HEK293 (cell line): ENCODE results near the gene RPS6KA2.

ENCODE experiments used
- CTCF ChIA-PET: fragments of 350-600 bp; formaldehyde crosslinking; extraction: SDS; loops from one replicate; lab custom pipeline; 2021; ENCODE audit warnings: antibody characterized with exemption; lab: Yijun Ruan, JAX
- POLR2A ChIA-PET: fragments of 300-600 bp; formaldehyde crosslinking; extraction: SDS; loops from one replicate; lab custom pipeline; 2020; ENCODE audit warnings: antibody characterized with exemption, inconsistent platforms; lab: Yijun Ruan, JAX
- H3K27ac ChIP-seq: fragments of 200-500 bp; sonication (Bioruptor generic); 2 replicates; pipeline ENCODE4 v1.5.1; 2014; ENCODE audit warnings: low read depth, low read length, control low read depth, inconsistent platforms; ENCODE audit errors: extremely low read depth
- H3K36me3 ChIP-seq, 2 experiments: fragments of 200-500 bp in 1 of 2; sonication (Bioruptor generic) in 1 of 2; 1 replicate in 1 of 2; 2 replicates in 1 of 2; pipeline ENCODE4 v1.5.1; 2014 to 2017; ENCODE audit warnings: inconsistent platforms in 2 of 2, low read length in 2 of 2; ENCODE audit not compliant: control insufficient read depth in 2 of 2, insufficient read depth in 1 of 2
- H3K4me1 ChIP-seq: fragments of 200-500 bp; sonication (Bioruptor generic); 2 replicates; pipeline ENCODE4 v1.5.1; 2014; ENCODE audit warnings: mild to moderate bottlenecking, low read length, inconsistent platforms; ENCODE audit not compliant: control insufficient read depth, insufficient read depth
- H3K4me3 ChIP-seq: 2 replicates; pipeline ENCODE4 v1.5.1; 2011; ENCODE audit warnings: low read depth, mild to moderate bottlenecking, control low read depth, low read length, moderate library complexity
- H3K9me3 ChIP-seq: fragments of 200-500 bp; sonication (Bioruptor generic); 2 replicates; pipeline ENCODE4 v1.5.1; 2014; ENCODE audit warnings: low read depth, low read length, inconsistent platforms; ENCODE audit not compliant: control insufficient read depth, insufficient read depth
- BCL11A ChIP-seq: fragments of 450-650 bp; formaldehyde crosslinking; IDR thresholded peaks from 2 replicates; pipeline ENCODE4 v1.5.1; 2016; ENCODE audit warnings: low read depth, missing biosample characterization, missing genetic modification characterization
- BCL11B ChIP-seq: fragments of 450-650 bp; formaldehyde crosslinking; IDR thresholded peaks from 2 replicates; pipeline ENCODE4 v1.5.1; 2016; ENCODE audit warnings: low read depth, missing biosample characterization, missing genetic modification characterization
- IKZF3 ChIP-seq: fragments of 450-650 bp; IDR thresholded peaks from 2 replicates; pipeline ENCODE4 v1.5.0; 2018; ENCODE audit warnings: missing biosample characterization, mild to moderate bottlenecking, missing genetic modification characterization, moderate library complexity
- KLF16 ChIP-seq: fragments of 450-650 bp; formaldehyde crosslinking; IDR thresholded peaks from 2 replicates; pipeline ENCODE4 v1.5.1; 2017; ENCODE audit warnings: missing biosample characterization, missing genetic modification characterization
- MEIS1 ChIP-seq: sonication (generic); formaldehyde crosslinking; IDR thresholded peaks from 2 replicates; pipeline ENCODE4 v1.8.1; 2022; ENCODE audit warnings: missing genetic modification reagents, mild to moderate bottlenecking, borderline replicate concordance
- REPIN1 ChIP-seq: fragments of 450-650 bp; formaldehyde crosslinking; IDR thresholded peaks from 2 replicates; pipeline ENCODE4 v1.5.1; 2017; ENCODE audit warnings: missing biosample characterization, missing genetic modification characterization, low read depth
- ZFP37 ChIP-seq: fragments of 450-650 bp; formaldehyde crosslinking; IDR thresholded peaks from 2 replicates; pipeline ENCODE4 v1.5.1; 2016; ENCODE audit warnings: missing biosample characterization, missing genetic modification characterization
- ZIC2 ChIP-seq: fragments of 450-650 bp; formaldehyde crosslinking; IDR thresholded peaks from 2 replicates; pipeline ENCODE4 v1.5.1; 2016; ENCODE audit warnings: missing biosample characterization, missing genetic modification characterization
- ZNF121 ChIP-seq: fragments of 450-650 bp; formaldehyde crosslinking; IDR thresholded peaks from 2 replicates; pipeline ENCODE4 v1.5.1; 2016; ENCODE audit warnings: missing biosample characterization, missing genetic modification characterization
- ZNF157 ChIP-seq: fragments of 450-650 bp; formaldehyde crosslinking; IDR thresholded peaks from 2 replicates; pipeline ENCODE4 v1.5.1; 2016; ENCODE audit warnings: missing biosample characterization, missing genetic modification characterization
- ZNF23 ChIP-seq: fragments of 450-650 bp; formaldehyde crosslinking; IDR thresholded peaks from 2 replicates; pipeline ENCODE4 v1.5.1; 2016; ENCODE audit warnings: missing biosample characterization, missing genetic modification characterization, borderline replicate concordance
- ZNF239 ChIP-seq: fragments of 450-650 bp; formaldehyde crosslinking; IDR thresholded peaks from 2 replicates; pipeline ENCODE4 v1.5.1; 2016; ENCODE audit warnings: missing biosample characterization, missing genetic modification characterization
- ZNF280C ChIP-seq: fragments of 450-650 bp; formaldehyde crosslinking; IDR thresholded peaks from 2 replicates; pipeline ENCODE4 v1.5.1; 2016; ENCODE audit warnings: missing biosample characterization, missing genetic modification characterization
- ZNF341 ChIP-seq: fragments of 450-650 bp; formaldehyde crosslinking; IDR thresholded peaks from 2 replicates; pipeline ENCODE4; 2016; ENCODE audit warnings: low read depth, missing biosample characterization, missing genetic modification characterization
- ZNF404 ChIP-seq: fragments of 450-650 bp; formaldehyde crosslinking; IDR thresholded peaks from 2 replicates; pipeline ENCODE4 v1.5.1; 2017; ENCODE audit warnings: missing biosample characterization, missing genetic modification characterization
- ZNF510 ChIP-seq: fragments of 450-650 bp; formaldehyde crosslinking; IDR thresholded peaks from 2 replicates; pipeline ENCODE4 v1.5.1; 2018; ENCODE audit warnings: mild to moderate bottlenecking, missing genetic modification characterization, missing biosample characterization; ENCODE audit not compliant: insufficient replicate concordance
- ZNF548 ChIP-seq: fragments of 450-650 bp; formaldehyde crosslinking; IDR thresholded peaks from 2 replicates; pipeline ENCODE4 v1.5.1; 2016; ENCODE audit warnings: missing biosample characterization, missing genetic modification characterization
- ZNF555 ChIP-seq: fragments of 450-650 bp; formaldehyde crosslinking; conservative IDR thresholded peaks from 2 replicates; pipeline ENCODE4 v1.5.1; 2017; ENCODE audit warnings: missing biosample characterization, mild to moderate bottlenecking, missing genetic modification characterization, inconsistent platforms
- ZNF610 ChIP-seq: fragments of 450-650 bp; formaldehyde crosslinking; IDR thresholded peaks from 2 replicates; pipeline ENCODE4 v1.5.1; 2016; ENCODE audit warnings: missing biosample characterization, missing genetic modification characterization, borderline replicate concordance
- ZNF629 ChIP-seq: fragments of 450-650 bp; formaldehyde crosslinking; IDR thresholded peaks from 2 replicates; pipeline ENCODE4 v1.5.1; 2017; ENCODE audit warnings: missing biosample characterization, missing genetic modification characterization
- ZNF701 ChIP-seq: fragments of 450-650 bp; formaldehyde crosslinking; IDR thresholded peaks from 2 replicates; pipeline ENCODE4 v1.5.1; 2016; ENCODE audit warnings: missing biosample characterization, missing genetic modification characterization
- TF ChIP-seq, protein P1 (sequence below): fragments of 450-650 bp; formaldehyde crosslinking; IDR thresholded peaks from 2 replicates; pipeline ENCODE4 v1.5.1; 2016; ENCODE audit warnings: missing biosample characterization, missing genetic modification characterization
- TF ChIP-seq, protein P2 (sequence below): fragments of 450-650 bp; formaldehyde crosslinking; conservative IDR thresholded peaks from 2 replicates; pipeline ENCODE4 v1.5.1; 2016; ENCODE audit warnings: low read depth, missing biosample characterization, missing genetic modification characterization

The RPS6KA2 gene

GRCh38 chr6:166657531-166657930 lies 30.5 kb upstream of the RPS6KA2 start (continued):
- TF ChIP-seq, protein P1, sequence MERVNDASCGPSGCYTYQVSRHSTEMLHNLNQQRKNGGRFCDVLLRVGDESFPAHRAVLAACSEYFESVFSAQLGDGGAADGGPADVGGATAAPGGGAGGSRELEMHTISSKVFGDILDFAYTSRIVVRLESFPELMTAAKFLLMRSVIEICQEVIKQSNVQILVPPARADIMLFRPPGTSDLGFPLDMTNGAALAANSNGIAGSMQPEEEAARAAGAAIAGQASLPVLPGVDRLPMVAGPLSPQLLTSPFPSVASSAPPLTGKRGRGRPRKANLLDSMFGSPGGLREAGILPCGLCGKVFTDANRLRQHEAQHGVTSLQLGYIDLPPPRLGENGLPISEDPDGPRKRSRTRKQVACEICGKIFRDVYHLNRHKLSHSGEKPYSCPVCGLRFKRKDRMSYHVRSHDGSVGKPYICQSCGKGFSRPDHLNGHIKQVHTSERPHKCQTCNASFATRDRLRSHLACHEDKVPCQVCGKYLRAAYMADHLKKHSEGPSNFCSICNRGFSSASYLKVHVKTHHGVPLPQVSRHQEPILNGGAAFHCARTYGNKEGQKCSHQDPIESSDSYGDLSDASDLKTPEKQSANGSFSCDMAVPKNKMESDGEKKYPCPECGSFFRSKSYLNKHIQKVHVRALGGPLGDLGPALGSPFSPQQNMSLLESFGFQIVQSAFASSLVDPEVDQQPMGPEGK (tag by site-specific recombination), result no peak
- TF ChIP-seq ZNF23 (tag by site-specific recombination) (no peak), ZNF510 (tag by site-specific recombination) (no peak), BCL11B (no peak), ZNF701 (tag by site-specific recombination) (no peak)

GRCh38 chr6:166656230-166657151 lies 29.4 kb upstream of the RPS6KA2 start:
- Histone ChIP-seq H3K9me3 (no peaks in the 10 kb centered on the region), H3K4me3 (no peak overlapping the region), H3K27ac (no peak overlapping the region), H3K4me1 (no peaks in the 10 kb centered on the region), H3K36me3 (no peaks in the 10 kb centered on the region)
- POLR2A ChIA-PET, result no interaction called here
- CTCF ChIA-PET, result no interaction called here
- TF ChIP-seq BCL11A, result no peak
- no peak for TF ChIP-seq ZNF555
- peak; percentile 32; the same call in 1 of the 2 replicates for TF ChIP-seq ZIC2 (tag by site-specific recombination)
- TF ChIP-seq IKZF3 (tag by site-specific recombination), result no peak

DNA sequence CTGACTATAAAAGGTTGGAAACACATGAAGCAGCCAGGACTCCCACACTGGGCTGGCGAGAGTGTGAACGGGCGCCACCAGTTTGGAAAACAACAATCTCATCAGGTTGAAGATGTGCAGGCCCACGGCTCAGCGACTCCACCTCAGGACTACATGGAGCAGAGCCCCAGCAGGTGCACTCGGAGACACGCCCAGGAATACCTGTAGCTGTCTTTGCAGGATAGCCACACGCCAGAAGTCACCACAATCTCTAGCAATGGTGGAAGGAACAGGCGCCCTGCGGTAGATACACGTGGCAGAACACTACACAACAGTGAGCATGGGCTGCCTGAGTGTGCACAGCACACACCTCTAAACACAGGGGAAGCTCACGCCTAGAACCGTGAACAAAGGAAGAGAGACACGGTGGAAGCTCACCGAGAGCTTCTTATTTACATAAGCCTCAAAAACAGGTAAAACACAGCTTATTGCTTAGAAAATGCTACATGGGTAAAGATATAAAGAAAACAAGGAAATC lies 28.7 kb upstream of the RPS6KA2 start:
- CTCF ChIA-PET, result no interaction called here
- H3K27ac ChIP-seq, result no peak overlapping the region
- POLR2A ChIA-PET, result no interaction called here
- TF ChIP-seq KLF16 (tag by site-specific recombination) (no peak), ZNF610 (no peak), ZNF548 (tag by site-specific recombination) (no peak), ZNF239 (tag by site-specific recombination) (no peak), ZNF157 (tag by site-specific recombination) (no peak), ZNF280C (tag by site-specific recombination) (no peak), ZNF404 (tag by site-specific recombination) (no peak), ZNF629 (tag by site-specific recombination) (no peak), ZNF121 (tag by site-specific recombination) (no peak), MEIS1 (CRISPR knock-in tag) (no peak), REPIN1 (no peak), ZFP37 (tag by site-specific recombination) (no peak), ZNF341 (tag by site-specific recombination) (no peak)
- TF ChIP-seq, protein P2, sequence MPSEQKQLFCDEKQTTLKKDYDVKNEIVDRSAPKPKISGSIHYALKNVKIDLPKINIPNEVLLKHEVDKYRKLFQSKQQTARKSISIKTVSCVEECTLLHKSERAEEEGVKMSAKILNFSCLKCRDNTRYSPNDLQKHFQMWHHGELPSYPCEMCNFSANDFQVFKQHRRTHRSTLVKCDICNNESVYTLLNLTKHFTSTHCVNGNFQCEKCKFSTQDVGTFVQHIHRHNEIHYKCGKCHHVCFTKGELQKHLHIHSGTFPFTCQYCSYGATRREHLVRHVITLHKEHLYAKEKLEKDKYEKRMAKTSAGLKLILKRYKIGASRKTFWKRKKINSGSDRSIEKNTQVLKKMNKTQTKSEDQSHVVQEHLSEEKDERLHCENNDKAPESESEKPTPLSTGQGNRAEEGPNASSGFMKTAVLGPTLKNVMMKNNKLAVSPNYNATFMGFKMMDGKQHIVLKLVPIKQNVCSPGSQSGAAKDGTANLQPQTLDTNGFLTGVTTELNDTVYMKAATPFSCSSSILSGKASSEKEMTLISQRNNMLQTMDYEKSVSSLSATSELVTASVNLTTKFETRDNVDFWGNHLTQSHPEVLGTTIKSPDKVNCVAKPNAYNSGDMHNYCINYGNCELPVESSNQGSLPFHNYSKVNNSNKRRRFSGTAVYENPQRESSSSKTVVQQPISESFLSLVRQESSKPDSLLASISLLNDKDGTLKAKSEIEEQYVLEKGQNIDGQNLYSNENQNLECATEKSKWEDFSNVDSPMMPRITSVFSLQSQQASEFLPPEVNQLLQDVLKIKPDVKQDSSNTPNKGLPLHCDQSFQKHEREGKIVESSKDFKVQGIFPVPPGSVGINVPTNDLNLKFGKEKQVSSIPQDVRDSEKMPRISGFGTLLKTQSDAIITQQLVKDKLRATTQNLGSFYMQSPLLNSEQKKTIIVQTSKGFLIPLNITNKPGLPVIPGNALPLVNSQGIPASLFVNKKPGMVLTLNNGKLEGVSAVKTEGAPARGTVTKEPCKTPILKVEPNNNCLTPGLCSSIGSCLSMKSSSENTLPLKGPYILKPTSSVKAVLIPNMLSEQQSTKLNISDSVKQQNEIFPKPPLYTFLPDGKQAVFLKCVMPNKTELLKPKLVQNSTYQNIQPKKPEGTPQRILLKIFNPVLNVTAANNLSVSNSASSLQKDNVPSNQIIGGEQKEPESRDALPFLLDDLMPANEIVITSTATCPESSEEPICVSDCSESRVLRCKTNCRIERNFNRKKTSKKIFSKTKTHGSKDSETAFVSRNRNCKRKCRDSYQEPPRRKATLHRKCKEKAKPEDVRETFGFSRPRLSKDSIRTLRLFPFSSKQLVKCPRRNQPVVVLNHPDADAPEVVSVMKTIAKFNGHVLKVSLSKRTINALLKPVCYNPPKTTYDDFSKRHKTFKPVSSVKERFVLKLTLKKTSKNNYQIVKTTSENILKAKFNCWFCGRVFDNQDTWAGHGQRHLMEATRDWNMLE (tag by site-specific recombination), result no peak
- H3K36me3 ChIP-seq, result no peaks in the 10 kb centered on the region
- no peak overlapping the region for H3K4me3 ChIP-seq
- H3K9me3 ChIP-seq, result no peaks in the 10 kb centered on the region
- H3K4me1 ChIP-seq, result no peaks in the 10 kb centered on the region
